Stimulated activated naive CD8-positive, alpha-beta T cell treated with anti-CD3 and anti-CD28 coated beads, Interleukin-15, Interleukin-2, amounts not matched to agents 100 ng/mL and 50 ng/mL, for 24 hours (primary cell): ENCODE data around the gene RAB40B.

Experiments used
- H3K27ac Mint-ChIP-seq: one replicate; pipeline ENCODE4 v1.8.0; 2021; ENCODE audit warnings: mild to moderate bottlenecking, mixed read lengths
- H3K27me3 Mint-ChIP-seq: one replicate; pipeline ENCODE4 v1.8.0; 2021; ENCODE audit warnings: mixed read lengths
- H3K36me3 Mint-ChIP-seq: one replicate; pipeline ENCODE4 v1.8.0; 2021; ENCODE audit warnings: low read depth, mixed read lengths
- H3K4me1 Mint-ChIP-seq: one replicate; pipeline ENCODE4 v1.8.0; 2021; ENCODE audit warnings: low read depth, mixed read lengths
- H3K4me3 Mint-ChIP-seq: one replicate; pipeline ENCODE4 v1.8.0; 2021; ENCODE audit warnings: mild to moderate bottlenecking, mixed read lengths
- H3K9me3 Mint-ChIP-seq: one replicate; pipeline ENCODE4 v1.8.0; 2021; ENCODE audit warnings: mixed read lengths

The RAB40B gene

DNA sequence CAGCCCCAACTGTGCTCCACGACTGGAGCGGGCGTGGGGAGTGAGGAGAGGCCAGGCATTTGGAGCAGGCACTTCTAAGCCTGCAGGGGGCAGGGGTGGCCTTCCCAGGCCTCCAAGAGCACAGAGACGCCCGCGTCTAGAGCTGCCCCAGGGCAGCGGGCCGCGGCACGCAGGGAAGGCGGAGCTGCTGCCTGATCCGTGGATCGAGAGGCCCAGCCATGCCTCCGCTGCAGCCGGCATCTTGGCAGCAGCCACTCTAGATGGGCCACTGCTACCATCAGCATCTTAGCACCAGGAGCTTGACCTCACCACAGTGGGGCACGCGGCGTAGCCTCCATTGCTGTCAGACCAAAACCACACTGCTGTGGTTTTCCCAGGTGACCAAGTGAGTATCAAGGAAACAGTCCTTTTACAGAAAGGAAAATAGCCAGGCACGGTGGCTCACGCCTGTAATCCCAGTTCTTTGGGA, 29.8 kb downstream of the RAB40B start:
- no peak overlapping the region for H3K4me3 Mint-ChIP-seq

DNA sequence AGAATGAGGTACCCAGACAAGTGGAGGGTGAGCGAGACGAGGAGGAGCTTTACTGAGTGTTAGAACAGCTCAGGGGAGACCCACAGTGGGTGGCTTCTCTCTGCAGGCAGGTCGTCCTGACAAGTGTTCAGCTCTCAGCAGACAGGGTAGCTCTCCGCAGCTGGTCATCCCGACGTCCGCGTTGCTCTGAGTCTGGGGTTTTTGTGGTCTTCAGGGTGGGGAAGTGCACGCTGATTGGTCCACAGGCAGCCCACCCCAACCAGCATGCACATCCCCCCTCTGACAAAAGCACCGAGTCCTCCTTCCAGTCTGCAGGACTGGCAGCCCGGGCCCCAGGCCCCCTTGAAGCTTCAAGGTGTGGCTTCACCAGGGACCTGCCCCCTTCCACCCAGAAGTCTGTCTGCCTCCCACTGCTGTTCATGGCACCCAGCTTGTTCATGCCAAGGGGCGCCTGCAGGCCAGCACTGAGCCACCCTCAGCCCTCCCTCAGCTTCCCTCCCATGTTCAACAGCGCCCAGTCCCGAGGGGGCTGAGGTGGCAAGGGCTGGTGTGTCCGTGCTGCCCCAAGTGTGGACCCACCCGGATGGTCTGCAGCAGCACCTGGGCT, 30.4 kb downstream of the RAB40B start:
- Mint-ChIP-seq H3K36me3 (no peaks in the 10 kb centered on the region), H3K4me1 (no peaks in the 10 kb centered on the region), H3K4me3 (no peak overlapping the region), H3K27ac (no peak overlapping the region), H3K27me3 (no peaks in the 10 kb centered on the region), H3K9me3 (no peaks in the 10 kb centered on the region)

More for the DNA sequence above, 29.8 kb downstream of the RAB40B start:
- H3K4me1 Mint-ChIP-seq, result no peaks in the 10 kb centered on the region
- H3K27me3 Mint-ChIP-seq, result no peaks in the 10 kb centered on the region
- H3K9me3 Mint-ChIP-seq, result no peaks in the 10 kb centered on the region
- no peak overlapping the region for H3K27ac Mint-ChIP-seq
- no peaks in the 10 kb centered on the region for H3K36me3 Mint-ChIP-seq

DNA sequence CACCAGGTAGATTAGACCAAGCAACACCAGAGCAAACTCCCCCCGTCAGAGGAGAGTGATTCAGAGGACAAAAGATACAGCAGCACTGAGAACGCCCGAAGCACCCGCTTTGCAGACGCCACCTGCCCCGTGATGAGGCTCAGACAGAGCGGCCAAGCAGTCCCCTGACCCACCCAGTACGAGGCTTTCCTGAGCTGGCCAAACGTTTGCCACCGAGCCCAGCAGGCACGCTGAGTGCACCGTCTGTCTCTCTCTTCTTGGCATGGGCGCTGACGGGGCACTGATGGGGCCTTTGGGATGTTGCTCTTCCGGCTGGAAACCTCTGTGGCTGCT, 30.9 kb downstream of the RAB40B start:
- no peaks in the 10 kb centered on the region for H3K4me1 Mint-ChIP-seq
- H3K27me3 Mint-ChIP-seq, result no peaks in the 10 kb centered on the region
- no peak overlapping the region for H3K4me3 Mint-ChIP-seq
- H3K36me3 Mint-ChIP-seq, result no peaks in the 10 kb centered on the region
- no peak overlapping the region for H3K27ac Mint-ChIP-seq
- H3K9me3 Mint-ChIP-seq, result no peaks in the 10 kb centered on the region

DNA sequence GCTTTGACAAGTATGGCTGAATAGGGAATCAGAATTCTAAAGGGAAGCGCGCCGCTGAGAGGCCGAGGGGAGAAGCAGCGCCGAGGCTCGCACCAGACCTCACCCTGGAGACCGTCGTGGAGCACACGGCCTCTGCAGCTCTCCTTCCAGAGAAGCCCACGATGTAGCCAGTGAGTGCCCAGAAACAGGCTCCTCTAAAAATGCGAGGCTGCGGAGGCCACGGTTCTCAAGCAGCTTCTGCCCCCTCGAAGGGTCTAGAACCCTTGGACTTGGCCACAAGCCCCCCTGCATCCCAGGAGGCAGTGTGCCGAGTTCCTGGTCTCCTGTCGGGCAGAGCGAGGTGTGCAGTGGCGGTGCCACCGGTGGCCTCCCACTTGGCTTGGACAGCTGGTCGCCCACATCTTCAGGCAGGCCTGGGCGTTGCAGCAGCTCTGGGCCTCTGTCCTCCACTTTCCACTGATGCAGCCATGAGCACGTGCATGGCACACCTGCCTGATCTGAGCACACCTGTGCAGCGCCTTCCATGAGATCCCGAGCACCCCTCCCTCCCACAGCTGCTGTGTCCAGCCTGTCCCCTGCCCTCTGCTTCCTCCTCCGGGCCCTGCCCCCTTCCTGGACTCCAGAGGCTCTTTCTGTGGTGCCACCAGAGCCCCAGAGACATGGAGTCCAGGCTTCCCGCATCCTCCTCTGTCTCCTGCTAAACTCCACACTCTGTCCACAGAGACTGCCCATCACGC, 31.4 kb downstream of the RAB40B start:
- Mint-ChIP-seq H3K27ac (no peak overlapping the region), H3K4me3 (no peak overlapping the region), H3K9me3 (no peaks in the 10 kb centered on the region), H3K27me3 (no peaks in the 10 kb centered on the region), H3K36me3 (no peaks in the 10 kb centered on the region), H3K4me1 (no peaks in the 10 kb centered on the region)

DNA sequence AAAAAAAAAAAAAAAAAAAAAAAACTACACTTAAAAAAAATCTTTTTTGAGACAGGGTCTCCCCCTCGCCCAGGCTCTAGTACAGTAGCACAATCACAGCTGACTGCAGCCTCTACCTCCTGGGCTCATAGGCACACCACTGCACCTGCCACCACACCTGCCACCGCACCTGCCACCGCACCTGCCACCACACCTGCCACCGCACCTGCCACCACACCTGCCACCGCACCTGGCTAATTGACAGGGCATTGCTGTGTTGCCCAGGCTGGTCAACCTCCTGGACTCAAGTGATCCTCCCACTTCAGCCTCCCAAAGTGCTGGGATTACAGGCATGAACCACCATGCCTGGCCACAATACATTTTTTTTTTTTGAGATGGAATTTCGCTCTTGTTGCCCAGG, 32.6 kb downstream of the RAB40B start:
- no peak overlapping the region for H3K27ac Mint-ChIP-seq

DNA sequence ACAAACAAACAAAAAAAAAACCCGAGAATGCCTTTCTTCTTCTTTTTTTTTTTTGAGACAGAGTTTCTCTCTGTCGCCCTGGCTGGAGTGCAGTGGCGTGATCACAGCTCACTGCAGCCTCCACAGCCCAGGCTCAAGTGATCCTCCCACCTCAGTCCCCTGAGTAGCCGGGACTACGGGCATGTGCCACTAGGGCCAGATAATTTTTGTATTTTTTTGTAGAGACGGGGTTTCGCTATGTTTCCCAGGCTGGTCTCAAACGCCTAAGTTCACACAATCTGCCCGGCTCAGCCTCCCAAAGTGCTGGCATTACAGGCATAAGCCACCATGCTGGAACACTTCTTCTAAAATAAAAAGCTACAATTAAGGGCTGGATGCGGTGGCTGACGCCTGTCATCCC, 33.3 kb downstream of the RAB40B start:
- Mint-ChIP-seq H3K36me3 (no peaks in the 10 kb centered on the region), H3K4me3 (no peak overlapping the region), H3K27ac (no peak overlapping the region), H3K27me3 (no peaks in the 10 kb centered on the region), H3K4me1 (no peaks in the 10 kb centered on the region), H3K9me3 (no peaks in the 10 kb centered on the region)

More for the DNA sequence above, 32.6 kb downstream of the RAB40B start:
- Mint-ChIP-seq H3K27me3 (no peaks in the 10 kb centered on the region), H3K9me3 (no peaks in the 10 kb centered on the region), H3K36me3 (no peaks in the 10 kb centered on the region), H3K4me1 (no peaks in the 10 kb centered on the region), H3K4me3 (no peak overlapping the region)

DNA sequence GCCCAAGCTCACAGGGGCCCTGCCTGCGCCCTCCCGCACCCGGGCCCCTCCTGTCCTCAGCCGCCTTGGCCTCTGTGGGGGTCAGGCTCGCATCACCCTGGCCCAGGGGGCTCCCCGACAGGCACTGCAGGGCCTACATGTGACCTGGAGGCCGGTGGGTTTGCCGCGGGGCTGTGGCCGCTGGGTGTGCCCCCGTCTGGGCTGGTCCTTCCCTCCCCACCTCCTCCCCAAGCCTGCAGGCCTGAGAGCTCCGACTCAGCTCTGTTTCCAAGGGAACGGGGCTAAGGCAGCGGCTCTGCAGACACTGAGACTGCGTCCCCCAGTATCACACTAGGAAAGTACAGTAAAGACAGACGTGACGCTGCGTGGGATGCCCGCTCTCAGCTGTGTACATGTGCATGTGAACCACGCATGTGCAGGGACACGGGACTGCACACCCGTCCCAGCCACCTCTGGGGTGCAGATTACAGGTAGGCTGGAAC, 33.8 kb downstream of the RAB40B start:
- Mint-ChIP-seq H3K36me3 (no peaks in the 10 kb centered on the region), H3K4me1 (no peaks in the 10 kb centered on the region), H3K27ac (no peak overlapping the region), H3K27me3 (no peaks in the 10 kb centered on the region), H3K4me3 (no peak overlapping the region), H3K9me3 (no peaks in the 10 kb centered on the region)

DNA sequence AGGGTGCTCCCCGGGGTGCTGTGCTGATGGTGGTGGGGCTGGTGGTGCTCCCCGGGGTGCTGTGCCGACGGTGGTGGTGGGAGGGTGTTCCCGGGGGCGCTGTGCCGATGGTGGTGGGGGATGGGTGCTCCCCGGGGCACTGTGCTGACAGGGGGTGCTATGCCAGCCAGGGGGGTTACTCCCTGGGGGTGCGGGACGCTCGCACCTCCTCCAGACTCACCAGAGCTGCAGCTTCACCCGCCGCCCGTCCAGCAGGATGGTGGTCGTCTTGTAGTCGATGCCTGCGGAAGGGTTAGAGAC, 34.3 kb downstream of the RAB40B start:
- Mint-ChIP-seq H3K4me1 (no peaks in the 10 kb centered on the region), H3K36me3 (no peaks in the 10 kb centered on the region), H3K27ac (no peak overlapping the region), H3K4me3 (no peak overlapping the region), H3K9me3 (no peaks in the 10 kb centered on the region), H3K27me3 (no peaks in the 10 kb centered on the region)

DNA sequence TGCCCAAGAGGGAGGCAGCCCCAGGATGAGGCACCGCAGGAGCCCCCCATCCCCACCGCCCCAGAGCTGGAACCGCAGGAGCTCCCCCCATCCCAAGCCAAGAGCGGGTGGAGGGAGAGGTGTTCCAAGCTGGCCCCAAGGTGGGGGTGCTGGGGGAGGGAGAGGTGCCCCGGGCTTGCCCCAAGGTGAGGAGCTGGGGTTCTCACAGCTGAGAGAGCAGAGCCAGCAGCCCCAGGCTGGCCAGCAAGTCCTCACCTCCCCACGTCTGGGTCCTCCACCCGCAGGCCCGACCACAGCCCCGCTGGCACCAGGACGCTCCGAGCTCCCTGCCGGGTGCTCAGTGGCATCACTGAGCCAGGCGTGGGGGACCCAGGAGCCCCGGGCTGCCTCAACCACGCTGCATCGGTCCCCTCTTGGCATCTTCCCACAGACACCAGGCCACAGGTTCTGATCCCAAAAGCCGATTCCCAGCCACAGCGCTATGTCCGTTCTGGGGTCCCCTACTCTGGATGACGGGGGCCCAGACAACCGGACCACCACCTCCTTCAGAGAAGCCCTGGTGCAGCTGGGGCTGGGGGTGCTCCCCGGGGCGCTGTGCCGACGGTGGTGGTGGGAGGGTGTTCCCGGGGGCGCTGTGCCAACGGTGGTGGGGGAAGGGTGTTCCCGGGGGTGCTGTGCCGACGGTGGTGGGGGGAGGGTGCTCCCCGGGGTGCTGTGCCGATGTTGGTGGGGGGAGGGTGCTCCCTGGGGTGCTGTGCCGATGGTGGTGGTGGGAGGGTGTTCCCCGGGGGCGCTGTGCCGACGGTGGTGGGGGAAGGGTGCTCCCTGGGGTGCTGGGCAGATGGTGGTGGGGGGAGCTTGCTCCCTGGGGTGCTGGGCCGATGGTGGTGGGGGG, 34.9 kb downstream of the RAB40B start:
- no peaks in the 10 kb centered on the region for H3K9me3 Mint-ChIP-seq

DNA sequence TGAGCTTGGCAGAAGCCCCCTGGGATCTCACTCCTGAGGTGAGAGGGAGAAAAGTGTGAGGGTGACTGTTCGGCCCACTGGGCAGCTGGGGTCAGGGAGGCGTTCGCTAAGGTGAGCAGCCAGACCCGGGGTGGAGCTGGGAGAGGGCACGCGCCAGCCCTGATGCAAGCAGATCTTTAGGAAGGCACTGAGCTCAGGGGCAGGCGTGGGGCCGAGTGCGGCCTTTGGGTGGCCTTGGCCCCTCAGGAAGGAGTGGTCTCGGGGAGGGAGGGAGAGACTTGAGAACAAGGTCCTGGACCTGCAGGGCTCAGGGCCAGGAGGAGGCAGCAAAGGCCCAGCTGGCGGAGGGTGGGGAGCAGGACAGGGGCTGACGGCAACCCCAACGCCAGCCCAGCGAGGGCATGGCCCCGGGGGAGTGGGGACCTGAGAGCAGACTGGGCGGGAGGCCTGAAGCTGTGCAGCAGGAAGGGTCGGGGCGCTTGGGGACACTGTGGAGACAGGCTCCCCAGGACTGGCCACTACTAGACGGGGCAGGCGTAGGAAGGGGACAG, 35.7 kb downstream of the RAB40B start:
- no peaks in the 10 kb centered on the region for H3K27me3 Mint-ChIP-seq
- no peaks in the 10 kb centered on the region for H3K36me3 Mint-ChIP-seq
- no peak overlapping the region for H3K27ac Mint-ChIP-seq
- H3K9me3 Mint-ChIP-seq, result no peaks in the 10 kb centered on the region
- H3K4me1 Mint-ChIP-seq, result no peaks in the 10 kb centered on the region
- no peak overlapping the region for H3K4me3 Mint-ChIP-seq

More for the DNA sequence above, 34.9 kb downstream of the RAB40B start:
- Mint-ChIP-seq H3K4me3 (no peak overlapping the region), H3K27ac (no peak overlapping the region), H3K4me1 (no peaks in the 10 kb centered on the region), H3K27me3 (no peaks in the 10 kb centered on the region), H3K36me3 (no peaks in the 10 kb centered on the region)

DNA sequence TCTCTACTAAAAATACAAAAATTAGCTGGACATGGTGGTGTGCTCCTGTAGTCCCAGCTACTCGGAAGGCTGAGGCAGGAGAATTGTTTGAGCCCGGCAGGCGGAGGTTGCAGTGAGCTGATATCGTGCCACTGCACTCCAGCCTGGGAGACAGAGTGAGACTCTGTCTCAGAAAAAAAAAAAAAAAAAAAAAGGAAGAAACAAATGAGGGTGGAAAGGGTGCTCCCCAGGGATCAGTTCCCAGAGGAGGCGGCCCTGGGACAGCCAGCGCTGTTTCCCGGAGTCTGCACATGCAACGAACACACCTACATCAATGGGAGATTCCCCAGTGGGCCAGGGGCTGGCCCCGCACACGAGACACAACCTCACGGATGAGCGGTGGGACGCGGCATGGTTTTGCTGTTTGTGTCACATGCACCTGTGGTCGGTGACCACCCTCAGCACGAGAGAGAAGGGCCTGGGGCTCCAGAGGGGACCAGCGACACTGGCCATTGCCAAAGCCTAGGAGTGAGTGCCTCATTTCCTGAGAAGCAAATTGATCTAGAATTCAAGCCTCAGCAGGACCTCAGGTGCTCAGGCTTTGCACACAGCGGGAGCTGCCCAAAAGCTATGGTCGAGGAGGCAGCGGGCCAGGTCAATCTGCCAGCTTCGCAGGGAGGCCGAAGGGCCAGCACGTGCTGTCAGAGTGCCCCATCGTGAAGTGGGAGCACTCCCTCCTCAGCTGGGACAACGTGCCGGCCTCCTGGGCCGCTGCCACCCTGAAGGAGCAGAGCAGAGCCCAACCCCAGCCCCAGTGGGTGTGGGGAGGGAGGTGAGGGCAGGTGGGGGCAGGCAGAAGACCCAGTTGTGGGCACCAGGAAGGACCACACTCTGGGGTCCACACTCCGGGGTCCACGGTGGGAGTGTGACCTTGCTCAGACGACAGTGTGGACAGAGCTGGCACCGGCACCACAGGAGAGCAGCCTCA, 36.5 kb downstream of the RAB40B start:
- H3K27ac Mint-ChIP-seq, result no peak overlapping the region
- no peaks in the 10 kb centered on the region for H3K27me3 Mint-ChIP-seq
- H3K9me3 Mint-ChIP-seq, result no peaks in the 10 kb centered on the region
- no peaks in the 10 kb centered on the region for H3K4me1 Mint-ChIP-seq
- no peak overlapping the region for H3K4me3 Mint-ChIP-seq
- no peaks in the 10 kb centered on the region for H3K36me3 Mint-ChIP-seq

DNA sequence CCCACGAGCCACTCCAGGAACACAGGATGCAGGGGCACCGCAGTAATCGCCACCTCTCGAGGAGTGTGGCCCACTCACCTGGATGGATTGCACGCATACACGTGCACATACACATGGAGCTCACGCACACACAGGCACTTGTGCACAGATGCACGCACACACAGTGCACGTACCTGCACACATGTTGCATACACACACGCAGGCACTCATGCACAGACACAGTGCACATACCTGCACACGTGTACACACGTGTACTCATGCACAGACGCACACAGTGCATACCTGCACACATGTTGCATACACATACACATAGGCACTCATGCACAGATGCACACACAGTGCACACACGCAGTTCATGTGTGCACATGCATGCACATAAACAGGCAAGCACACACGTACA, 38.6 kb downstream of the RAB40B start:
- Mint-ChIP-seq H3K9me3 (no peaks in the 10 kb centered on the region), H3K27ac (no peak overlapping the region), H3K36me3 (no peaks in the 10 kb centered on the region), H3K4me3 (no peak overlapping the region), H3K4me1 (no peaks in the 10 kb centered on the region), H3K27me3 (no peaks in the 10 kb centered on the region)

DNA sequence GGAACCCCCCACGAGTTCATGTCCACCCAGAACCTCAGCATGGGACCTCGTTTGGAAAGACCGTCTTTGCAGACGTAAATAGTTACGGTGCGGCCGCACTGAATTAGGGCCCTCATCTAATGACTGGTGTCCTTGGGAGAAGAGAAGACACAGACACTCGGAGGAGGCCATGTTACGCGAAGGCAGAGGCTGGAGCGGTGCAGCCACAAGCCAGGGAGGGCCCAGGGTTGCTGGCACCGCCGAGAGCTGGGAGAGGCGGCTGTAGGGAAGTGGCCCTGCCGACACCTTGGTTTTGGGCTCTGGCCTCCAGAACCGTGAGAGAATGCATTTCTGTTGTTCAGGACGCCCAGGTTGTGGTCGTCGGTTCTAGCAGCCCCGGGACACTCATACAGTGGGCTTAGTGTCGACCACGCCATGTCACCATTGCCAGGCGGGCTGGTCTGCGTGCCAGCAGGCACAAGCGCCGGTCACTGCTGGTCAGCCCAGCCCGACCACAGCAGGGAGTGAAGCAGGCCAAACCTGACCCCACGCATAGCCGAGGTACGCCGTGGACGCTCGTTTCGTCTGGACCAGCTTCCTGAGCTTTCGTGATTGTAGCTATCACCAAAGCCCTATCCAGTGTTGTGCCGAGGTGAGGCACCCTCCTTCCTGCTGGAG, 39.6 kb downstream of the RAB40B start:
- Mint-ChIP-seq H3K27ac (no peak overlapping the region), H3K4me1 (no peaks in the 10 kb centered on the region), H3K4me3 (no peak overlapping the region), H3K27me3 (no peaks in the 10 kb centered on the region), H3K36me3 (no peaks in the 10 kb centered on the region), H3K9me3 (no peaks in the 10 kb centered on the region)

DNA sequence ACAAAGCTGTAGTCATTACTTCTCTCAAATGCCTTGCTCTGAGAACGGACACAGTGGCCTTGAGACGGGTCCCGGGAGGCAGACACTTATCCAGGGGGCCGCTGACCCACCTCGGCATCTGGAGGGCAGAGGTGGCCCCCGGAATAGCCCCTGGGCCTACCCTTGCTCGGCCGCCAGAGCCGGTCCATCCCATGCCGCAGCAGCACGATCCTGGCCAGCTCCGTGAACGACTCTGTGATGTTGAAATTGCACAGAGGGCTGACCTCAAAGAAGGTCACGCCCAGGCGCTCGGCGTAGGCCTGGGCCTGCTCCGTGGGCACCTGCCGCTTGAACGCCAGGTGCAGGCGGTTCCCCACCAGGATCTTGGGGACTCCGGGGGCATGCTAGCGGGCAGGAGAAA, 40.2 kb downstream of the RAB40B start:
- Mint-ChIP-seq H3K27ac (no peak overlapping the region), H3K4me3 (no peak overlapping the region), H3K4me1 (no peaks in the 10 kb centered on the region), H3K9me3 (no peaks in the 10 kb centered on the region), H3K36me3 (no peaks in the 10 kb centered on the region), H3K27me3 (no peaks in the 10 kb centered on the region)
